GM19463 (cell line): Measurements from ENCODE around the gene CAMK2B.

Source experiments
- ATAC-seq: cut with Tn5 transposase; IDR thresholded peaks from one replicate; pipeline ENCODE4 v1.9.1; 2021; ENCODE audit warnings: mild to moderate bottlenecking, moderate library complexity; ENCODE audit not compliant: unreplicated experiment

CAMK2B gene

GRCh38 chr7:44325201-44325671, at the start of gene CAMK2B:
TSS of gene CAMK2B (minus strand) at chr7:44325594. CDS start at chr7:44325421, 173 bp downstream.
- ATAC-seq: no peak

- no peak for ATAC-seq
These were observed 48.8 kb upstream of the CAMK2B start for GRCh38 chr7:44374007-44374763.

GRCh38 chr7:44373418-44373740, 48.0 kb upstream of the CAMK2B start:
- ATAC-seq: no peak

GRCh38 chr7:44372560-44373417, 47.4 kb upstream of the CAMK2B start:
- ATAC-seq: no peak

- no peak for ATAC-seq
These were observed 43.5 kb upstream of the CAMK2B start for GRCh38 chr7:44368885-44369284.

GRCh38 chr7:44368455-44368854, 43.1 kb upstream of the CAMK2B start:
- ATAC-seq: no peak

GRCh38 chr7:44367475-44368043, 42.2 kb upstream of the CAMK2B start:
- ATAC-seq: no peak

GRCh38 chr7:44366986-44367385, 41.6 kb upstream of the CAMK2B start:
- no peak for ATAC-seq

- ATAC-seq: no peak
These were observed 28.3 kb upstream of the CAMK2B start for GRCh38 chr7:44353668-44354067.

GRCh38 chr7:44348851-44349781, 23.7 kb upstream of the CAMK2B start:
- no peak for ATAC-seq

- ATAC-seq: no peak
These were observed 22.9 kb upstream of the CAMK2B start for GRCh38 chr7:44348300-44348699.

- ATAC-seq: no peak
These were observed 22.2 kb upstream of the CAMK2B start for GRCh38 chr7:44347546-44348114.

- no peak for ATAC-seq
These were observed 20.7 kb upstream of the CAMK2B start for GRCh38 chr7:44346063-44346462.

GRCh38 chr7:44341401-44341800, 16.0 kb upstream of the CAMK2B start:
- ATAC-seq: no peak

- no peak for ATAC-seq
These were observed 13.2 kb upstream of the CAMK2B start for GRCh38 chr7:44338600-44338999.

GRCh38 chr7:44336491-44336890, 11.1 kb upstream of the CAMK2B start:
- ATAC-seq: no peak

GRCh38 chr7:44335184-44335583, 9.8 kb upstream of the CAMK2B start:
- ATAC-seq: no peak

GRCh38 chr7:44334734-44335097, 9.3 kb upstream of the CAMK2B start:
- no peak for ATAC-seq

- ATAC-seq: no peak
These were observed 8.7 kb upstream of the CAMK2B start for GRCh38 chr7:44333911-44334733.

- ATAC-seq: no peak
These were observed 6.3 kb upstream of the CAMK2B start for GRCh38 chr7:44331682-44332081.
